GM19452 (cell line): ENCODE measurements around the gene NTHL1.

Experiments
- ATAC-seq: cut with Tn5 transposase; IDR thresholded peaks from one replicate; pipeline ENCODE4 v1.9.1; 2021; ENCODE audit not compliant: unreplicated experiment

NTHL1 gene

DNA sequence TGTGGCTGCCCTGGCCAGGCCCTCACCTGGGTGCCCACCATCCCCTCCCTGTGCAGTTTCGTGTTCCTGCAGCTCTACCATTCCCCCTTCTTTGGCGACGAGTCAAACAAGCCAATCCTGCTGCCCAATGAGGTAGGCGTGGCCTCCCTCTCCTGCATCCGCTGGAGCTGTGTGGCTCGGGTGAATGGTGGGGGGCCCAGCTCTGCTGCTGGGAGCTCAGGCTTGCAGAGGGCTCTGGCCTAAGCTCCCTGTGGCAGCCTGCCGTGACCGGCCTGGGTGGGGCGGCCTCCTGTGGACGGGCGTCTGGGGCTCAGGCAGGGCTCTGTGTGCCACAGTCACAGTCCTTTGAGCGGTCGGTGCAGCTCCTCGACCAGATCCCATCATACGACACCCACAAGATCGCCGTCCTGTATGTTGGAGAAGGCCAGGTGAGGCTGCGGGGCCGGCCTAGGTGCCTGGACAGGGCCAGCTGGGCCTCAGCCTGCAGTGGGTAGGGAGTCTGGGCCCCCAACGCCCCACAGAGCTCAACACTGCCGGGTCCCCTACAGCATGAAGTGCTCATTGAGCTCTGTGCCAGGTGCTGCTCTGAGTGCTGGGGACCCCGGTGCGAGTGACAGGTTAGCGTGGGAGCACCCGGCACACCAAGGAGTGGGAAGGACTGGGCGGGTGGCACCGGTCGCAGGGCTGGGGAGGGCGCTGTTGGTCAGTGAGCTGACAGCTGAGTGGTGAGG lies 37.4 kb upstream of the NTHL1 start:
- ATAC-seq, result no peak

- ATAC-seq, result no peak
Measured at GRCh38 chr16:2083876-2084780, 36.5 kb upstream of the NTHL1 start.

DNA sequence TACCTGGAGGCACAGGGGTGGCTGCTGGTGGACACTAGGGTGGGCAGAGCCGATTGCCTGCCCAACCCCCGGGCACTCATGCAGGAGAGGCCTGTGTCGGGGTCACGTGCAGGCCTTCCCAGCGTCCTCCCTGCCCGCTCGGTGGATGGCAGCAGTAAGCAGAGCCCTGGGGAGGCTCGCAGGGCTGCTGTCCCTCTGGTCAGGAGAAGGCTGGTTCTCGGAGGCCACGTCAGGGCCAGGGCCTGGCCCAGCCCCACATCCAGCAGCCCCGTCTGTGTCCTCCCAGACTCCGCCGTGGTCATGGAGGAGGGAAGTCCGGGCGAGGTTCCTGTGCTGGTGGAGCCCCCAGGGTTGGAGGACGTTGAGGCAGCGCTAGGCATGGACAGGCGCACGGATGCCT lies 35.8 kb upstream of the NTHL1 start:
- ATAC-seq, result no peak

DNA sequence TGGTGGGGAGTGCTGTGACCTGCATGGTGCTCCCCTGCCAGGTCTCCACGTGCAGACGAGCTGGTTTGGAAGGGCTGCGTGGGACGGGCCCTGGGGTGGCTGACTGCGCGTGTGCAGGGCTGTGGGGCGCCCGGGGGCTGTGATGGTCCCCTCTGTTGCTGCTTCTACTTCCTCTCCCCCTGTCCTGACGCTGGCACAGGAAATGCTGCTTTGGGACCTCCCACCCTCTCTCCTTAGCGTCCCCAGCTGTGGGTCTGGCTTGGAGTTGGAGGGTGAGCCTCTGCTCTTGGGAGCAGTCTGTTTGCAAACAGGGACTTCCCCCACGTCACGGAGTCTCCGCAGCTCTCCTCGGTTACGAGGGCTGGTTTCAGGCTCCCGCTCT lies 35.3 kb upstream of the NTHL1 start:
- no peak for ATAC-seq

DNA sequence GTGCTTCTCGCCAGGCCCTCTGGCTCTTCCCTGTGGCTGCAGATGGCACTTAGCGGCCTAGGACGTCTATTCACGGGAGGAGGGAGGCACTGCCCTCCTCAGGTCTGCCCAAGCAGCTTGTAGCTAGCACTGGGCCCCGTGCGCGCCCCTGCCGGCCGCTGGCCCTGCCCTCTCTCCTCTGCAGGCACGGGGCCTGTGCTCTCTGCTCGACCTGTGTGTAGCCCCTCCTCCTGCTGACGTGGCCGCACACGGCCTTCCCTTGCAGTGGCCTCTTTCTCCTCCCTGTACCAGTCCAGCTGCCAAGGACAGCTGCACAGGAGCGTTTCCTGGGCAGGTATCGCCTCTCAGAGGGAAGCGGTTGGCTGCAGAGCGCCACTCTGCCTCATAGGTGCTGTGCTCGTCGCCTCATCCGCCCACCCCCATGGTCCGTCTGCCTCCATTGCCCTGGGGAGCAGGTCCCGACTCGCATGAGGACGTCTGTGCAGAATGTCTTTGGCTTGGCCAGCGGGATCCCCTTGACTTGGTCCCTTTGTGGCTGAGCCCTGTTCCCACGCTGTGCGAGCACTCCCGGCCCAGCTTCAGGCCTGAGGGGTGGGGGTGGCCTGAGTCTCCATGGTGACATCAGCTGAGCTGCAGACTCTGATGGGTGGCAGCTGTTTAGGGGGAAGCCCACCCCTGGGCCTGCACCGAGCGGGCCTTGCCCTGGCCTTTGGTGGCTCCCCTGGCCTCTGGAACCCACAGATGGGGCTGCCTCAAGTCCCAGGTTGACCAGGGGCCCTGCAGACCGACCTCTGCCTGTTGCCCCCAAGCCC lies 34.7 kb upstream of the NTHL1 start:
- no peak for ATAC-seq

GRCh38 chr16:2081201-2082084 lies 33.8 kb upstream of the NTHL1 start:
- ATAC-seq, result no peak

DNA sequence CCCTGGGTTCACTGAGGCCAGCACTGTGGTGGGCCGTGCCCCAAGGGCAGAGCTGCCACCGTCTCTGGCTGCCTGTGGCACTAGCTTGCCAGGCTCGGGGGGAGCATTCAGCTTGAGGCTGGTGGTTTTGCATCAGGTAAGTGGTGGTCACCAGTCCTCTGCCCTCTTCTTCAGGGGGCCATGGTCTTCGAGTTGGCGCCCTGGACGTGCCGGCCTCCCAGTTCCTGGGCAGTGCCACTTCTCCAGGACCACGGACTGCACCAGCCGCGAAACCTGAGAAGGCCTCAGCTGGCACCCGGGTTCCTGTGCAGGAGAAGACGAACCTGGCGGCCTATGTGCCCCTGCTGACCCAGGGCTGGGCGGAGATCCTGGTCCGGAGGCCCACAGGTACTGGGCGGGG lies 32.4 kb upstream of the NTHL1 start:
- no peak for ATAC-seq

GRCh38 chr16:2079311-2079800 lies 31.7 kb upstream of the NTHL1 start:
- ATAC-seq, result no peak

GRCh38 chr16:2078691-2079090 lies 31.1 kb upstream of the NTHL1 start:
- no peak for ATAC-seq

DNA sequence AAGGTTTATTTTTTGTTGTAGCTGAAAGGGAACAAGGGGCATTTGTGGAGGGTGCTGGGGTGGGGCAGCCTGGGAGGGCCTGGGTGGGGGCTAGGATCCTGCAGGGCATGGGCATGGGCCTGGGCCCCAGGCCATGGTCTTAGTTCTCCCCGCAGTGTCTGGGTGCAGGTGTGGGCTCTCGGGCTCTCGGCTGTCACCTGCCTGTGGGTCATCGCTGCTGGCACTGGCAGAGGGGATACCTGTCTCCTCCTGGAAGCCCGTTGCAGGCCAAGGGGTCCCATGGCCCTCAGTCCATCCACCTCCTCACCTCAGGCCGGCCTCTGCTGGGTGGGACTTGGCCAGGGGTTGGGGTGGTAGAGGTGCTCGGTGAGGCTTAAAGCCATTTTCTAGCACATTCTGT lies 30.5 kb upstream of the NTHL1 start:
- no peak for ATAC-seq

DNA sequence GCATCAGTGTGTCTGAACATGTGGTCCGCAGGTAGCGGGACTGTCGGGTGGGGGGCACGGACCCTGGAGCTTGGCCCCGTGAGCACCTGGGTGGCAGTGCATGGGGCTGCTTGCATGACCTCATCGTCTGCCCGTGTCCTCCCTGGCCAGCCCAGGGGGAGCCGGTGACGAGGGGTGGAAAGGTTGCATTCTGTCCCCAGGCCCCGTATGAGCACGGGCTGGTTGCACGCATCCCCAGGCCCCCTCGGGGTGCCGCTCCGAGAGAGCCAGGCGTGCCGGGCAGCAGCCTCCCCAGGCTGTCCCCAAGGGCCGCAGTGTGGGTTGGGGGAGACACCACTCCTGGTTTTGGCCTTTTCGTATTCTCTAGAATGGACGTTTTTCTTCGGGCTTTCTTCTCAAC lies 30.1 kb upstream of the NTHL1 start:
- ATAC-seq, result no peak

- ATAC-seq, result no peak
Measured at GRCh38 chr16:2077016-2077415, 29.4 kb upstream of the NTHL1 start.

- ATAC-seq, result no peak
Measured at GRCh38 chr16:2076072-2076865, 28.6 kb upstream of the NTHL1 start.

GRCh38 chr16:2075631-2076030 lies 28.0 kb upstream of the NTHL1 start:
- ATAC-seq, result no peak

DNA sequence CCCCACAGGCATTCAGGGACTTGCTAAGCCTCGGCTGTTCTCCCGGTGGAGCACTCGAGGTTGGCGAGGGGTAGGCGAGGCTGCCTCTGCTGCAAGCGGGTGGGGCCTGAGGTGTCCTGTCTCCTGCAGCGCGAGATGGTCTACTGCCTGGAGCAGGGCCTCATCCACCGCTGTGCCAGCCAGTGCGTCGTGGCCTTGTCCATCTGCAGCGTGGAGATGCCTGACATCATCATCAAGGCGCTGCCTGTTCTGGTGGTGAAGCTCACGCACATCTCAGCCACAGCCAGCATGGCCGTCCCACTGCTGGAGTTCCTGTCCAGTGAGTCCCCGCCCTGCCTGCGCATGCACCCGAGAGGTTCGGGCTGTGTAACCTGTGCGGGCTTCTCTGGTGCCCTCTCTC lies 26.4 kb upstream of the NTHL1 start:
- ATAC-seq, result no peak

- ATAC-seq, result no peak
Measured at GRCh38 chr16:2072926-2073325, 25.3 kb upstream of the NTHL1 start.

- ATAC-seq, result no peak
Measured at GRCh38 chr16:2071454-2072202, 24.0 kb upstream of the NTHL1 start.

DNA sequence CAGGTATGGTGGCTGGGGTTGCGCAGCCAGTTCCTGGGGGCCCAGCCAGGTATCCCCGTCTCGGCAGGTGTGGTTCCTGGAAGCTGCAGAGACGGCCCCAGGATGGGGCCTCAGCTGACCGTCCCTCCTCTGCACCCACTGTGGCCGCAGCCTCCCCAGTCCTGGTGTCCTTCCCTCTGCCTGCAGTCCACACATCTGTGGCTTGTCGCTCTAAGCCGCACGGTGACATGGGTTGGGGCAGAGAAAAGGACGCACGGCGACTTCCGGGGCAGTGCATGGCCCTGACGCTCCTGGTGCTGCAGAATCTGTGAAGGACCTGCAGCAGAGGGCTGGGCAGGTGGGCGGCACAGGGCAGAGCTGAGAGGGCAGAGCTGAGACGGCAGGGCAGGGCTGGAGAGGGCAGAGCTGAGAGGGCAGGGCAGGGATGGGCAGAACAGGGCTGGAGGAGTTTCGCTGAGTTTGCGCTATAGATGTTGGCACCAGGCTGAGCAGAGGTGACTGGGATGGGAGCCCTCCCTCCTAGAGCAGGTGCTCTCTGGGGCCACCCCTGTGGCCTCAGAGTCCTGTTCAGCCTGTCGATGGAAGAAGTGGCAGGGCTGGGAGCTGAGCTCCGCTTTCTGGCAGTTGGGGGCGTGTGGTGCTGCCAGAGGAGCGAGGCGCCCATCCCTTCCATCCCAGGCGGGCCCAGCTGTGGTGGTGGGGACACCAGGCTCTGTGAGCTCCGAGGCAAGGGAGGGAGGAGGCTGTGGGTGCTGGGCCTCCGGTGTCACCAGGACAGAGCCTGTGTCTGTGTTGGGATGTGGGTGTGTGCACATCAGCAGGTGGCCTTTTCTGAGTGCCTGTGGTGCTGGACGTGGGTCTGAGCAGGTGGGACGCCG lies 23.2 kb upstream of the NTHL1 start:
- ATAC-seq, result no peak
